ENCODE results near the gene OR4D1. TPM values are rescaled to one million over a fixed set of nuclear protein-coding genes. Genes with fewer than 3 reads are reported as not detected.

OR4D1 gene
- total RNA-seq, 1 donor from 2014 or later: not detected

DNA sequence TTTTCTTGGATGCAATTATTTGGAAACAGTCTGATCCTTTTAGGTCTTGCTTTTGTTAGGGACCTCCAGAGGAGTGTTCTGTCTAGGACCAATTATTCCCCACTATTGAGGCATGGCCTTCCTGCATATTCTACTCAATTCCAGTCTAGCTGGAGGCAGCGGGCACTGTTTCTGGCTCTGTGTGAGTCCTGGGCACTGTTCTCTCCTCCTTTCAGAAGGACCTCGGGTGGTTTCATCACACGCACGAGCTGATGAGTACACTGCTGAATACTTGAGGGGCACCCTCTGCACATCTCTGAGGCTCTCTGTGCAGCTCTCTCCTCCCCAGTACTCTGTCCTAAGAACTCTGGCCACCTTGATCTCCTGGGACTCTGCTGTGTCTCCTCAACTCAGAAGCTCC is 34.2 kb upstream of the OR4D1 start:
- Mint-ChIP-seq H3K27me3 (ENCODE audit: low read depth, unreplicated experiment) (peaks cover 50% of the 10 kb centered on the region), H3K36me3 (ENCODE audit: low read depth, unreplicated experiment) (no peaks in the 10 kb centered on the region), H3K27ac (ENCODE audit: unreplicated experiment) (no peak overlapping the region), H3K9me3 (ENCODE audit: unreplicated experiment) (no peaks in the 10 kb centered on the region), H3K4me1 (ENCODE audit: low read depth, unreplicated experiment) (no peaks in the 10 kb centered on the region), H3K4me3 (ENCODE audit: unreplicated experiment) (no peak overlapping the region)
- no peak for DNase-seq (ENCODE audit: low read depth)
- no peak for FAIRE-seq
- H2AFZ ChIP-seq (ENCODE audit: low read depth, low read length): no peak overlapping the region
- no peaks in the 10 kb centered on the region for H3K9me3 ChIP-seq (ENCODE audit: insufficient read depth, low read depth, low read length)
- peaks cover 6% of the 10 kb centered on the region for H4K20me1 ChIP-seq (ENCODE audit: insufficient read depth, low read length)
- H3K9ac ChIP-seq (ENCODE audit: low read length): no peak overlapping the region
- no peaks in the 10 kb centered on the region for H3K79me2 ChIP-seq (ENCODE audit: insufficient read depth, low read length)
- H3K27me3 ChIP-seq (ENCODE audit: insufficient read depth, low read length): peaks cover 23% of the 10 kb centered on the region
- TF ChIP-seq EZH2 (IDR thresholded peaks at IDR 0.05; ENCODE audit: insufficient read depth, low read length) (no peak), CTCF (IDR thresholded peaks at IDR 0.05; ENCODE audit: insufficient read depth, low read depth, low read length) (no peak)
- H3K36me3 ChIP-seq (ENCODE audit: insufficient read depth, low read length): no peaks in the 10 kb centered on the region
- H3K4me2 ChIP-seq (ENCODE audit: low read length): no peak overlapping the region
- H3K4me1 ChIP-seq (ENCODE audit: insufficient read depth, low read length): no peaks in the 10 kb centered on the region
- H3K27ac ChIP-seq (ENCODE audit: low read depth, low read length): no peak overlapping the region
- H3K4me3 ChIP-seq (ENCODE audit: insufficient read depth, low read depth, low read length): no peak overlapping the region

- no peak for DNase-seq (ENCODE audit: low read depth)
- Mint-ChIP-seq H3K4me1 (ENCODE audit: low read depth, unreplicated experiment) (no peaks in the 10 kb centered on the region), H3K9me3 (ENCODE audit: unreplicated experiment) (no peaks in the 10 kb centered on the region), H3K4me3 (ENCODE audit: unreplicated experiment) (no peak overlapping the region), H3K27ac (ENCODE audit: unreplicated experiment) (no peak overlapping the region), H3K36me3 (ENCODE audit: low read depth, unreplicated experiment) (no peaks in the 10 kb centered on the region), H3K27me3 (ENCODE audit: low read depth, unreplicated experiment) (peaks cover 50% of the 10 kb centered on the region)
- no peaks in the 10 kb centered on the region for H3K79me2 ChIP-seq (ENCODE audit: insufficient read depth, low read length)
- H3K9me3 ChIP-seq (ENCODE audit: insufficient read depth, low read depth, low read length): no peaks in the 10 kb centered on the region
- FAIRE-seq: no peak
- no peak overlapping the region for H3K9ac ChIP-seq (ENCODE audit: low read length)
- H4K20me1 ChIP-seq (ENCODE audit: insufficient read depth, low read length): peaks cover 6% of the 10 kb centered on the region
- no peak overlapping the region for H2AFZ ChIP-seq (ENCODE audit: low read depth, low read length)
- H3K4me3 ChIP-seq (ENCODE audit: insufficient read depth, low read depth, low read length): no peak overlapping the region
- no peaks in the 10 kb centered on the region for H3K4me1 ChIP-seq (ENCODE audit: insufficient read depth, low read length)
- no peak overlapping the region for H3K27ac ChIP-seq (ENCODE audit: low read depth, low read length)
- H3K4me2 ChIP-seq (ENCODE audit: low read length): no peak overlapping the region
- no peaks in the 10 kb centered on the region for H3K36me3 ChIP-seq (ENCODE audit: insufficient read depth, low read length)
- H3K27me3 ChIP-seq (ENCODE audit: insufficient read depth, low read length): peaks cover 17% of the 10 kb centered on the region
- TF ChIP-seq CTCF (IDR thresholded peaks at IDR 0.05; ENCODE audit: insufficient read depth, low read depth, low read length) (no peak), EZH2 (IDR thresholded peaks at IDR 0.05; ENCODE audit: insufficient read depth, low read length) (no peak)
Observed at GRCh38 chr17:58117382-58117781, 30.8 kb upstream of the OR4D1 start.

DNA sequence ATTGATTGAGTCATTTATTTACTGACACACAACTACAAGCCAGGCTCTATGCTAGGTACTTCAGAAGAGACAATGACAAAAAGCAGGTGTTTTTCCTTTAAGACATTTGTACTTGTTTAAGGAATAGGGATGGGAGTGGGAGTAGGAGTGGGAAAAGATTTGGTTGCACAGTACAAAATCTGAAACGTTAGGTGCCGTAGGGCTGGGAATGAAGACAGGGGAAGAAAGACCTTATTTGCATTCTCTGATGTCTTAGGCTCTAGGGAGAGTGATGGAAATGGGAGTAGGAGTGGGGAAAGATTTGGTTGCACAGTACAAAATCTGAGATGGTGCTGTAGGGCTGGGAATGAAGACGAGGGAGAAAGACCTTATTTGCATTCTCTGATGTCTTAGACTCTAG is 28.7 kb upstream of the OR4D1 start:
- H3K36me3 Mint-ChIP-seq (ENCODE audit: low read depth, unreplicated experiment): no peaks in the 10 kb centered on the region
- Histone ChIP-seq H3K4me1 (ENCODE audit: insufficient read depth, low read length) (no peaks in the 10 kb centered on the region), H3K9ac (ENCODE audit: low read length) (no peak overlapping the region), H3K79me2 (ENCODE audit: insufficient read depth, low read length) (no peaks in the 10 kb centered on the region), H3K27ac (ENCODE audit: low read depth, low read length) (no peak overlapping the region), H3K4me3 (ENCODE audit: insufficient read depth, low read depth, low read length) (no peak overlapping the region), H3K4me2 (ENCODE audit: low read length) (no peak overlapping the region), H4K20me1 (ENCODE audit: insufficient read depth, low read length) (peaks cover 3% of the 10 kb centered on the region), H3K9me3 (ENCODE audit: insufficient read depth, low read depth, low read length) (no peaks in the 10 kb centered on the region), H2AFZ (ENCODE audit: low read depth, low read length) (no peak overlapping the region), H3K27me3 (ENCODE audit: insufficient read depth, low read length) (peaks cover 13% of the 10 kb centered on the region), H3K36me3 (ENCODE audit: insufficient read depth, low read length) (no peaks in the 10 kb centered on the region)
- TF ChIP-seq CTCF (IDR thresholded peaks at IDR 0.05; ENCODE audit: insufficient read depth, low read depth, low read length) (no peak), EZH2 (IDR thresholded peaks at IDR 0.05; ENCODE audit: insufficient read depth, low read length) (no peak)
- H3K27me3 Mint-ChIP-seq (ENCODE audit: low read depth, unreplicated experiment): peaks cover 42% of the 10 kb centered on the region
- H3K4me3 Mint-ChIP-seq (ENCODE audit: unreplicated experiment): no peak overlapping the region
- H3K9me3 Mint-ChIP-seq (ENCODE audit: unreplicated experiment): no peaks in the 10 kb centered on the region
- DNase-seq (ENCODE audit: low read depth): no peak
- H3K4me1 Mint-ChIP-seq (ENCODE audit: low read depth, unreplicated experiment): no peaks in the 10 kb centered on the region
- FAIRE-seq: no peak
- no peak overlapping the region for H3K27ac Mint-ChIP-seq (ENCODE audit: unreplicated experiment)
